Left renal cortex interstitium (tissue), 4 donors: ENCODE measurements around the gene AMIGO3. TPM values are rescaled to one million over a fixed set of nuclear protein-coding genes. Genes with fewer than 3 reads are reported as not detected.

ENCODE experiments used
- DNase-seq, 4 donors: peaks; one replicate each; pipeline ENCODE4 v3.0.0-alpha.2; 2013; ENCODE audit warnings: low read depth in 4 of 4, low spot score in 2 of 4, missing footprints in 1 of 4
- polyA plus RNA-seq, 4 donors: library from polyadenylated mRNA; unstranded; fragments of 120-200 nt; gene quantifications; one replicate each; pipeline ENCODE4 v1.2.1, GENCODE V29; 2013; ENCODE audit not compliant: insufficient read length in 4 of 4

Gene AMIGO3
- polyA plus RNA-seq, 4 donors = 1.0 to 2.5 (median 2.1) TPM

- peak in 2 of 4 donors; percentile 41 to 62 for DNase-seq
Measured at GRCh38 chr3:49671291-49672288, 47.9 kb downstream of the AMIGO3 start.

DNA sequence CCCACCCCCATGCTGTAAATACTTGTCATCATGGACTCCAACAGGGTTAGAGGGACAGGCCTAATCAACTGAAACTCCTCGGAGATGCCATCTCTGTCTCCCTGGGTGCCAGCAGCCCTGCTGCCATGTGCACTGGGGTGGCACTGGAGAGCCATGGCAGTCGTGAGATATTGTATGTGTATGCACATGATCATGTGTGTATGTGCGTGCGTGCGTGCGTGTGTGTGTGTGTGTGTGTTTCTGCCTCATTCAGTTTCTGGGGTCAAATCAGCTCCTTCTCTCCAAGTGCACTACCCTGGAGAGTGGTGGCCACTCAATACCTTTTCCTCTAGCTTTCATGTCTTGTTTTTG is 48.6 kb downstream of the AMIGO3 start:
- DNase-seq = no peak

- DNase-seq = no peak
Measured at GRCh38 chr3:49669352-49669751, 50.1 kb downstream of the AMIGO3 start.

- DNase-seq = no peak
Measured at GRCh38 chr3:49668861-49669260, 50.6 kb downstream of the AMIGO3 start.

DNA sequence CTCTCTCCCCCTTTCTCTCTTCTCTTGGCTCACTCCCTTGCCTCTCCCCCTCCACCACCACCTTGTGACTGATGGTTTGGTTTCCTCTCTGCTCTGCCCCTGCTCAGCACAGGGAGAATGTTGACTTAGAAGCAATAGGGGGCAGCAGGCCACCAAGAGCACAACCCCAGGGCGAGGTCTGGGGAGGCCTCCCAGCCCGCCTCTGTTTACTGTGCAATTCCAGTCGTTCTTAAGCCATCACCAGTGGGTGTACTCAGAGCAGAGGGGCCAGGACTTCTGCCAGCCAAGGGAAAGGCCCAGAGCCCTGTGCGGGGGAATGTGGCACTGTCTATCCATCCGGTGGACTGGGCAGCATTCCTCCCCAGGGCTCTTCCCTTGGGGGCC is 51.1 kb downstream of the AMIGO3 start:
- DNase-seq = no peak

GRCh38 chr3:49667701-49668413 is 51.6 kb downstream of the AMIGO3 start:
- no peak for DNase-seq

Other genes starting within 250 kb of the AMIGO3 start
- gene DAG1, start 249.4 kb downstream of the AMIGO3 start, polyA plus RNA-seq = 100 to 1,000 TPM in 3 of 4 donors, 10 to 100 TPM in 1; 98.2 to 125 (median 114) TPM
- 1 to 10 TPM; 1.0 to 2.4 (median 1.4) TPM for gene BSN, start 165.2 kb downstream of the AMIGO3 start, polyA plus RNA-seq
- 100 to 1,000 TPM; 136 to 159 (median 151) TPM for gene APEH, start 45.3 kb downstream of the AMIGO3 start, polyA plus RNA-seq
- 100 to 1,000 TPM; 107 to 397 (median 172) TPM for gene MST1, start 30.2 kb downstream of the AMIGO3 start, polyA plus RNA-seq
- 10 to 100 TPM; 32.1 to 45.3 (median 39.0) TPM for gene RNF123, start 30.1 kb downstream of the AMIGO3 start, polyA plus RNA-seq
- 10 to 100 TPM; 11.4 to 19.2 (median 18.1) TPM for gene GMPPB, start 4.3 kb upstream of the AMIGO3 start, polyA plus RNA-seq
- 10 to 100 TPM; 43.3 to 54.8 (median 53.4) TPM for gene IP6K1, start 66.9 kb upstream of the AMIGO3 start, polyA plus RNA-seq
- gene CDHR4, start 80.2 kb upstream of the AMIGO3 start, polyA plus RNA-seq = under 1 TPM in 1 of 4 donors, not detected in 3; 0.16 TPM
- gene INKA1, start 83.6 kb upstream of the AMIGO3 start, polyA plus RNA-seq = 10 to 100 TPM in 3 of 4 donors, 1 to 10 TPM in 1; 8.8 to 18.4 (median 12.7) TPM
- gene UBA7, start 94.3 kb upstream of the AMIGO3 start, polyA plus RNA-seq = 10 to 100 TPM; 36.0 to 52.0 (median 39.9) TPM
- gene TRAIP, start 136.9 kb upstream of the AMIGO3 start, polyA plus RNA-seq = 10 to 100 TPM in 2 of 4 donors, 1 to 10 TPM in 2; 9.4 to 12.7 (median 11.1) TPM
- under 1 TPM; 0.08 to 0.43 (median 0.17) TPM for gene CAMKV, start 150.2 kb upstream of the AMIGO3 start, polyA plus RNA-seq
- gene MST1R, start 184.2 kb upstream of the AMIGO3 start, polyA plus RNA-seq = 1 to 10 TPM; 1.4 to 2.4 (median 2.2) TPM
- 1 to 10 TPM; 7.0 to 9.7 (median 8.7) TPM for gene MON1A, start 210.1 kb upstream of the AMIGO3 start, polyA plus RNA-seq
- gene RBM6, start 220.5 kb upstream of the AMIGO3 start, polyA plus RNA-seq = 100 to 1,000 TPM in 3 of 4 donors, 10 to 100 TPM in 1; 82.1 to 197 (median 145) TPM